GM23338 (cell line): ENCODE results near the gene PPIL1. TPM values are rescaled to one million over a fixed set of nuclear protein-coding genes. Genes with fewer than 3 reads are reported as not detected.
A peak's percentile ranks its signal among the peaks of the same experiment; 100 is the strongest.

Experiments
- ATAC-seq: fragments of 200-7000 bp; cut with Tn5 transposase; 3 replicates; pipeline ENCODE4 v1.9.1; 2020
- DNase-seq: peaks from one replicate; pipeline ENCODE4 v3.0.0-alpha.2; 2015; ENCODE audit warnings: low spot score
- H2AFZ ChIP-seq: fragments of 200-600 bp; sonication (generic); 2 replicates; pipeline ENCODE4 v1.8.0; 2016; ENCODE audit warnings: antibody characterized with exemption, mild to moderate bottlenecking, moderate library complexity
- H3F3A ChIP-seq: fragments of 200-600 bp; sonication (generic); replicated peaks from 2 replicates; pipeline ENCODE4 v1.8.0; 2017; ENCODE audit warnings: antibody characterized with exemption, mixed run types, low read depth
- H3K27ac ChIP-seq: fragments of 200-600 bp; sonication (generic); 2 replicates; pipeline ENCODE4 v1.6.1; 2016; ENCODE audit warnings: low read depth
- H3K27me3 ChIP-seq: fragments of 200-600 bp; sonication (generic); 2 replicates; pipeline ENCODE4 v1.8.0; 2016; ENCODE audit warnings: mild to moderate bottlenecking, mixed run types, moderate library complexity; ENCODE audit not compliant: insufficient read depth
- H3K36me3 ChIP-seq: fragments of 200-600 bp; sonication (generic); 2 replicates; pipeline ENCODE4 v1.8.0; 2016; ENCODE audit warnings: mild to moderate bottlenecking; ENCODE audit not compliant: insufficient read depth
- H3K4me1 ChIP-seq: fragments of 200-600 bp; sonication (generic); 2 replicates; pipeline ENCODE4 v1.8.0; 2016; ENCODE audit warnings: mild to moderate bottlenecking, moderate library complexity; ENCODE audit not compliant: insufficient read depth
- H3K4me2 ChIP-seq: fragments of 200-600 bp; sonication (generic); 2 replicates; pipeline ENCODE4 v1.7.1; 2017; ENCODE audit warnings: mixed run types
- H3K4me3 ChIP-seq: fragments of 200-600 bp; sonication (generic); 2 replicates; pipeline ENCODE4 v1.6.1; 2016; ENCODE audit warnings: mixed run types
- H3K79me2 ChIP-seq: fragments of 200-600 bp; sonication (generic); replicated peaks from 2 replicates; pipeline ENCODE4 v1.8.0; 2017; ENCODE audit warnings: mild to moderate bottlenecking; ENCODE audit not compliant: insufficient read depth
- H3K9me2 ChIP-seq: fragments of 200-600 bp; sonication (generic); 2 replicates; pipeline ENCODE4 v1.8.0; 2017; ENCODE audit not compliant: insufficient read depth
- H4K20me1 ChIP-seq: fragments of 200-600 bp; sonication (generic); replicated peaks from 2 replicates; pipeline ENCODE4 v1.8.0; 2017; ENCODE audit warnings: mild to moderate bottlenecking; ENCODE audit not compliant: insufficient read depth
- H3K27ac Mint-ChIP-seq: 2 replicates; pipeline ENCODE4 v1.8.0; 2020; ENCODE audit warnings: inconsistent platforms, mild to moderate bottlenecking, moderate library complexity, mixed read lengths
- H3K27me3 Mint-ChIP-seq: 3 replicates; pipeline ENCODE4 v1.8.0; 2022; ENCODE audit warnings: low read depth, mild to moderate bottlenecking, moderate library complexity, mixed read lengths, inconsistent platforms; ENCODE audit not compliant: insufficient read depth, poor library complexity
- H3K36me3 Mint-ChIP-seq: 3 replicates; pipeline ENCODE4 v1.8.0; 2021; ENCODE audit warnings: low read depth, mild to moderate bottlenecking, inconsistent platforms, moderate library complexity, mixed read lengths
- H3K4me1 Mint-ChIP-seq: 3 replicates; pipeline ENCODE4 v1.8.0; 2020; ENCODE audit warnings: mild to moderate bottlenecking, inconsistent platforms, mixed read lengths
- H3K4me3 Mint-ChIP-seq: 3 replicates; pipeline ENCODE4 v1.8.0; 2021; ENCODE audit warnings: moderate library complexity, mild to moderate bottlenecking, inconsistent platforms, mixed read lengths
- H3K9me3 Mint-ChIP-seq: 3 replicates; pipeline ENCODE4 v1.8.0; 2020; ENCODE audit warnings: moderate library complexity, mild to moderate bottlenecking, inconsistent platforms, mixed read lengths
- EZH2phosphoT487 ChIP-seq: fragments of 200-600 bp; sonication (generic); IDR thresholded peaks from one replicate; pipeline ENCODE4 v1.8.1; 2018; ENCODE audit warnings: antibody characterized with exemption; ENCODE audit not compliant: unreplicated experiment
- NANOG ChIP-seq: IDR thresholded peaks from 2 replicates; pipeline ENCODE4 v1.6.1; 2016; ENCODE audit warnings: antibody characterized with exemption, borderline replicate concordance
- ZNF114 ChIP-seq: fragments of 250-450 bp; sonication (Bioruptor Pico); IDR thresholded peaks from 2 replicates; pipeline ENCODE4 v1.5.0; 2020; ENCODE audit warnings: mild to moderate bottlenecking, moderate library complexity
- ZNF331 ChIP-seq: fragments of 250-450 bp; sonication (Bioruptor Pico); IDR thresholded peaks from 2 replicates; pipeline ENCODE4 v1.5.0; 2020; ENCODE audit warnings: low read depth, mild to moderate bottlenecking, moderate library complexity
- polyA plus RNA-seq: library from polyadenylated mRNA; unstranded; fragments of >200 nt; fragmentation: Nextera tagmentation; extraction: Ambion mirVana; gene quantifications from 2 replicates; pipeline ENCODE4 v1.2.1, GENCODE V29; 2016
- total RNA-seq: library from RNA; depleted of rRNA; stranded (reverse); fragments of >200 nt; shearing (Covaris generic); gene quantifications from 2 replicates; pipeline ENCODE4 v1.2.3, GENCODE V29; 2014
- TF ChIP-seq, protein P1 (sequence below): IDR thresholded peaks from one replicate; pipeline ENCODE4 v1.6.1; 2018; ENCODE audit warnings: antibody characterized with exemption; ENCODE audit not compliant: unreplicated experiment
- TF ChIP-seq, protein P2 (sequence below): fragments of 250-450 bp; sonication (Bioruptor Pico); IDR thresholded peaks from 2 replicates; pipeline ENCODE4 v1.5.0; 2020; ENCODE audit warnings: mild to moderate bottlenecking, moderate library complexity
- TF ChIP-seq, protein P3 (sequence below), 2 experiments: fragments of 200-600 bp in 1 of 2; sonication (generic) in 1 of 2; conservative IDR thresholded peaks; 2 replicates each; pipeline versions ENCODE4 v1.5.1 to v1.6.1; 2016 to 2017; ENCODE audit warnings: antibody characterized with exemption in 2 of 2, low read depth in 2 of 2, mild to moderate bottlenecking in 2 of 2, moderate library complexity in 1 of 2

Gene PPIL1
- total and polyA plus RNA-seq, 2 experiments from 2014 or later = 57.3 to 79.4 TPM

DNA sequence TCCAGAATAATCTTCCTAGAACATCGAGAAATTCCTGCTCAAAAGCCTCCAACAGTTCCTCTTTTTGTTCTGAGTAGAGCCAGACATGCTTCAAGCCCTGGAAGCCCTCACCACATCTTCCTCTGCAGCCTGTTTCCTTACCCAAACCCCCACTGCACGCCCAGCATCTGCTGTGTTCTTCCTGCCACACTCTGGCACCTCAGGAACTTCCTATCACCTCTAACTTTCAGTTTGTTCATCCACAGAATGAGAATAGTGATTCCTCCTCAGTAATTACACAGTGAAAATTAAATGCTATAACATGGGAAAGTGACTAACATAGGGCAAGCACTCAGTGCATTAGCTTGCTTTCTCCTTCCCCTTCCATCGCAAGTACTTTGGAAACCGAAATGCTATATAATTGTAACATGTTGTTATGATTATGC is 37.4 kb upstream of the PPIL1 start:
- TF ChIP-seq, protein P1, sequence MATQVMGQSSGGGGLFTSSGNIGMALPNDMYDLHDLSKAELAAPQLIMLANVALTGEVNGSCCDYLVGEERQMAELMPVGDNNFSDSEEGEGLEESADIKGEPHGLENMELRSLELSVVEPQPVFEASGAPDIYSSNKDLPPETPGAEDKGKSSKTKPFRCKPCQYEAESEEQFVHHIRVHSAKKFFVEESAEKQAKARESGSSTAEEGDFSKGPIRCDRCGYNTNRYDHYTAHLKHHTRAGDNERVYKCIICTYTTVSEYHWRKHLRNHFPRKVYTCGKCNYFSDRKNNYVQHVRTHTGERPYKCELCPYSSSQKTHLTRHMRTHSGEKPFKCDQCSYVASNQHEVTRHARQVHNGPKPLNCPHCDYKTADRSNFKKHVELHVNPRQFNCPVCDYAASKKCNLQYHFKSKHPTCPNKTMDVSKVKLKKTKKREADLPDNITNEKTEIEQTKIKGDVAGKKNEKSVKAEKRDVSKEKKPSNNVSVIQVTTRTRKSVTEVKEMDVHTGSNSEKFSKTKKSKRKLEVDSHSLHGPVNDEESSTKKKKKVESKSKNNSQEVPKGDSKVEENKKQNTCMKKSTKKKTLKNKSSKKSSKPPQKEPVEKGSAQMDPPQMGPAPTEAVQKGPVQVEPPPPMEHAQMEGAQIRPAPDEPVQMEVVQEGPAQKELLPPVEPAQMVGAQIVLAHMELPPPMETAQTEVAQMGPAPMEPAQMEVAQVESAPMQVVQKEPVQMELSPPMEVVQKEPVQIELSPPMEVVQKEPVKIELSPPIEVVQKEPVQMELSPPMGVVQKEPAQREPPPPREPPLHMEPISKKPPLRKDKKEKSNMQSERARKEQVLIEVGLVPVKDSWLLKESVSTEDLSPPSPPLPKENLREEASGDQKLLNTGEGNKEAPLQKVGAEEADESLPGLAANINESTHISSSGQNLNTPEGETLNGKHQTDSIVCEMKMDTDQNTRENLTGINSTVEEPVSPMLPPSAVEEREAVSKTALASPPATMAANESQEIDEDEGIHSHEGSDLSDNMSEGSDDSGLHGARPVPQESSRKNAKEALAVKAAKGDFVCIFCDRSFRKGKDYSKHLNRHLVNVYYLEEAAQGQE = no peak
- TF ChIP-seq, protein P2, sequence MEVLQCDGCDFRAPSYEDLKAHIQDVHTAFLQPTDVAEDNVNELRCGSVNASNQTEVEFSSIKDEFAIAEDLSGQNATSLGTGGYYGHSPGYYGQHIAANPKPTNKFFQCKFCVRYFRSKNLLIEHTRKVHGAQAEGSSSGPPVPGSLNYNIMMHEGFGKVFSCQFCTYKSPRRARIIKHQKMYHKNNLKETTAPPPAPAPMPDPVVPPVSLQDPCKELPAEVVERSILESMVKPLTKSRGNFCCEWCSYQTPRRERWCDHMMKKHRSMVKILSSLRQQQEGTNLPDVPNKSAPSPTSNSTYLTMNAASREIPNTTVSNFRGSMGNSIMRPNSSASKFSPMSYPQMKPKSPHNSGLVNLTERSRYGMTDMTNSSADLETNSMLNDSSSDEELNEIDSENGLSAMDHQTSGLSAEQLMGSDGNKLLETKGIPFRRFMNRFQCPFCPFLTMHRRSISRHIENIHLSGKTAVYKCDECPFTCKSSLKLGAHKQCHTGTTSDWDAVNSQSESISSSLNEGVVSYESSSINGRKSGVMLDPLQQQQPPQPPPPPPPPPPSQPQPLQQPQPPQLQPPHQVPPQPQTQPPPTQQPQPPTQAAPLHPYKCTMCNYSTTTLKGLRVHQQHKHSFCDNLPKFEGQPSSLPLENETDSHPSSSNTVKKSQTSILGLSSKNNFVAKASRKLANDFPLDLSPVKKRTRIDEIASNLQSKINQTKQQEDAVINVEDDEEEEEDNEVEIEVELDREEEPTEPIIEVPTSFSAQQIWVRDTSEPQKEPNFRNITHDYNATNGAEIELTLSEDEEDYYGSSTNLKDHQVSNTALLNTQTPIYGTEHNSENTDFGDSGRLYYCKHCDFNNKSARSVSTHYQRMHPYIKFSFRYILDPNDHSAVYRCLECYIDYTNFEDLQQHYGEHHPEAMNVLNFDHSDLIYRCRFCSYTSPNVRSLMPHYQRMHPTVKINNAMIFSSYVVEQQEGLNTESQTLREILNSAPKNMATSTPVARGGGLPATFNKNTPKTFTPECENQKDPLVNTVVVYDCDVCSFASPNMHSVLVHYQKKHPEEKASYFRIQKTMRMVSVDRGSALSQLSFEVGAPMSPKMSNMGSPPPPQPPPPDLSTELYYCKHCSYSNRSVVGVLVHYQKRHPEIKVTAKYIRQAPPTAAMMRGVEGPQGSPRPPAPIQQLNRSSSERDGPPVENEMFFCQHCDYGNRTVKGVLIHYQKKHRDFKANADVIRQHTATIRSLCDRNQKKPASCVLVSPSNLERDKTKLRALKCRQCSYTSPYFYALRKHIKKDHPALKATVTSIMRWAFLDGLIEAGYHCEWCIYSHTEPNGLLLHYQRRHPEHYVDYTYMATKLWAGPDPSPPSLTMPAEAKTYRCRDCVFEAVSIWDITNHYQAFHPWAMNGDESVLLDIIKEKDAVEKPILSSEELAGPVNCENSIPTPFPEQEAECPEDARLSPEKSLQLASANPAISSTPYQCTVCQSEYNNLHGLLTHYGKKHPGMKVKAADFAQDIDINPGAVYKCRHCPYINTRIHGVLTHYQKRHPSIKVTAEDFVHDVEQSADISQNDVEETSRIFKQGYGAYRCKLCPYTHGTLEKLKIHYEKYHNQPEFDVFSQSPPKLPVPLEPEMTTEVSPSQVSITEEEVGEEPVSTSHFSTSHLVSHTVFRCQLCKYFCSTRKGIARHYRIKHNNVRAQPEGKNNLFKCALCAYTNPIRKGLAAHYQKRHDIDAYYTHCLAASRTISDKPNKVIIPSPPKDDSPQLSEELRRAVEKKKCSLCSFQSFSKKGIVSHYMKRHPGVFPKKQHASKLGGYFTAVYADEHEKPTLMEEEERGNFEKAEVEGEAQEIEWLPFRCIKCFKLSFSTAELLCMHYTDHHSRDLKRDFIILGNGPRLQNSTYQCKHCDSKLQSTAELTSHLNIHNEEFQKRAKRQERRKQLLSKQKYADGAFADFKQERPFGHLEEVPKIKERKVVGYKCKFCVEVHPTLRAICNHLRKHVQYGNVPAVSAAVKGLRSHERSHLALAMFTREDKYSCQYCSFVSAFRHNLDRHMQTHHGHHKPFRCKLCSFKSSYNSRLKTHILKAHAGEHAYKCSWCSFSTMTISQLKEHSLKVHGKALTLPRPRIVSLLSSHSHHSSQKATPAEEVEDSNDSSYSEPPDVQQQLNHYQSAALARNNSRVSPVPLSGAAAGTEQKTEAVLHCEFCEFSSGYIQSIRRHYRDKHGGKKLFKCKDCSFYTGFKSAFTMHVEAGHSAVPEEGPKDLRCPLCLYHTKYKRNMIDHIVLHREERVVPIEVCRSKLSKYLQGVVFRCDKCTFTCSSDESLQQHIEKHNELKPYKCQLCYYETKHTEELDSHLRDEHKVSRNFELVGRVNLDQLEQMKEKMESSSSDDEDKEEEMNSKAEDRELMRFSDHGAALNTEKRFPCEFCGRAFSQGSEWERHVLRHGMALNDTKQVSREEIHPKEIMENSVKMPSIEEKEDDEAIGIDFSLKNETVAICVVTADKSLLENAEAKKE (CRISPR knock-in tag) = no peak
- TF ChIP-seq, protein P3, sequence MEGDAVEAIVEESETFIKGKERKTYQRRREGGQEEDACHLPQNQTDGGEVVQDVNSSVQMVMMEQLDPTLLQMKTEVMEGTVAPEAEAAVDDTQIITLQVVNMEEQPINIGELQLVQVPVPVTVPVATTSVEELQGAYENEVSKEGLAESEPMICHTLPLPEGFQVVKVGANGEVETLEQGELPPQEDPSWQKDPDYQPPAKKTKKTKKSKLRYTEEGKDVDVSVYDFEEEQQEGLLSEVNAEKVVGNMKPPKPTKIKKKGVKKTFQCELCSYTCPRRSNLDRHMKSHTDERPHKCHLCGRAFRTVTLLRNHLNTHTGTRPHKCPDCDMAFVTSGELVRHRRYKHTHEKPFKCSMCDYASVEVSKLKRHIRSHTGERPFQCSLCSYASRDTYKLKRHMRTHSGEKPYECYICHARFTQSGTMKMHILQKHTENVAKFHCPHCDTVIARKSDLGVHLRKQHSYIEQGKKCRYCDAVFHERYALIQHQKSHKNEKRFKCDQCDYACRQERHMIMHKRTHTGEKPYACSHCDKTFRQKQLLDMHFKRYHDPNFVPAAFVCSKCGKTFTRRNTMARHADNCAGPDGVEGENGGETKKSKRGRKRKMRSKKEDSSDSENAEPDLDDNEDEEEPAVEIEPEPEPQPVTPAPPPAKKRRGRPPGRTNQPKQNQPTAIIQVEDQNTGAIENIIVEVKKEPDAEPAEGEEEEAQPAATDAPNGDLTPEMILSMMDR (conservative IDR thresholded peaks at IDR 0.05; ENCODE audit: low read depth in 2 of 2) = no peak
- TF ChIP-seq EZH2phosphoT487 = no peak
- no peak for TF ChIP-seq NANOG
- TF ChIP-seq ZNF331 = no peak
- TF ChIP-seq ZNF114 = no peak
- Mint-ChIP-seq H3K27ac (0 out of 2 replicates have a peak overlapping the region, but pooled peaks have one; percentile 3), H3K27me3 (peaks cover 9% of the 10 kb centered on the region), H3K4me1 (peaks cover 8% of the 10 kb centered on the region), H3K36me3 (no peaks in the 10 kb centered on the region), H3K4me3 (no peak overlapping the region), H3K9me3 (no peaks in the 10 kb centered on the region)
- Histone ChIP-seq H3K9me2 (no peaks in the 10 kb centered on the region), H3K27ac (no peak overlapping the region), H3K36me3 (no peaks in the 10 kb centered on the region), H3K79me2 (no peaks in the 10 kb centered on the region), H4K20me1 (no peaks in the 10 kb centered on the region), H2AFZ (no peak overlapping the region), H3K4me2 (no peak overlapping the region), H3K4me3 (no peak overlapping the region), H3K4me1 (no peaks in the 10 kb centered on the region), H3K27me3 (no peaks in the 10 kb centered on the region), H3F3A (no peaks in the 10 kb centered on the region)
- DNase-seq = no peak
- ATAC-seq = no peak
